Esophagus squamous epithelium (tissue), 5 donors: ENCODE measurements around the gene WBP2NL. TPM values are rescaled to one million over a fixed set of nuclear protein-coding genes. Genes with fewer than 3 reads are reported as not detected.
A peak's percentile ranks its signal among the peaks of the same experiment; 100 is the strongest.

ENCODE experiments used
- DNase-seq: peaks from one replicate; lab custom pipeline; 2025; lab: John Stamatoyannopoulos, UW
- H3K27ac ChIP-seq, 4 donors: fragments of 200-600 bp; sonication (generic); one replicate each; pipeline ENCODE4 v1.5.1; 2016 to 2019; ENCODE audit warnings: mild to moderate bottlenecking in 1 of 4
- H3K27me3 ChIP-seq, 4 donors: fragments of 200-600 bp; sonication (generic); 1 replicate in 3 of 4; 2 replicates in 1 of 4; pipeline versions ENCODE4 v1.5.1 to v1.6.0; 2017 to 2021; ENCODE audit warnings: antibody characterized with exemption in 1 of 4
- H3K36me3 ChIP-seq, 3 donors: fragments of 200-600 bp; sonication (generic); one replicate each; pipeline ENCODE4 v1.5.1; 2016 to 2019
- H3K4me1 ChIP-seq, 3 donors: fragments of 200-600 bp; sonication (generic); one replicate each; pipeline ENCODE4 v1.5.1; 2017 to 2019
- H3K4me3 ChIP-seq, 4 donors: fragments of 200-600 bp; sonication (generic); 1 replicate in 3 of 4; 2 replicates in 1 of 4; pipeline ENCODE4 v1.5.1; 2016 to 2019; ENCODE audit warnings: mild to moderate bottlenecking in 2 of 4, moderate library complexity in 1 of 4
- H3K9me3 ChIP-seq, 3 donors: fragments of 200-600 bp; sonication (generic); one replicate each; pipeline ENCODE4 v1.5.1; 2016 to 2019
- POLR2A ChIP-seq, 4 donors: fragments of 450-650 bp; IDR thresholded peaks; one replicate each; pipeline ENCODE4 v1.6.1; 2017; ENCODE audit warnings: antibody characterized with exemption in 4 of 4, mild to moderate bottlenecking in 4 of 4, moderate library complexity in 3 of 4
- WGBS, 2 donors: methylation state at CpG; one replicate each; pipeline ENCODE4 v1.1.5; 2018; 5-methylcytosine and 5-hydroxymethylcytosine counted together
- intact Hi-C: fragments of 100-400 bp; cut with DNase I; formaldehyde crosslinking; loops from one replicate; pipeline ENCODE4 v1.15.0; 2022
- total RNA-seq, 4 donors: library from RNA; depleted of rRNA; stranded (reverse); fragments of >200 nt; gene quantifications; one replicate each; pipeline ENCODE4 v1.1.0, GENCODE V29; 2016
- TF ChIP-seq, protein P1 (sequence below), 6 experiments: fragments of 450-650 bp in 4 of 6; fragments of 200-600 bp in 2 of 6; sonication (generic) in 2 of 6; IDR thresholded peaks; one replicate each; pipeline ENCODE4 v1.5.1; 2016 to 2019; ENCODE audit warnings: antibody characterized with exemption in 6 of 6, mild to moderate bottlenecking in 4 of 6, moderate library complexity in 4 of 6
- donor health status: DM: yes; HTN: yes; CAD: no.

Gene WBP2NL
- total RNA-seq, 4 donors from 2014 or later: 0.08 to 0.95 TPM; not detected in 2

DNA sequence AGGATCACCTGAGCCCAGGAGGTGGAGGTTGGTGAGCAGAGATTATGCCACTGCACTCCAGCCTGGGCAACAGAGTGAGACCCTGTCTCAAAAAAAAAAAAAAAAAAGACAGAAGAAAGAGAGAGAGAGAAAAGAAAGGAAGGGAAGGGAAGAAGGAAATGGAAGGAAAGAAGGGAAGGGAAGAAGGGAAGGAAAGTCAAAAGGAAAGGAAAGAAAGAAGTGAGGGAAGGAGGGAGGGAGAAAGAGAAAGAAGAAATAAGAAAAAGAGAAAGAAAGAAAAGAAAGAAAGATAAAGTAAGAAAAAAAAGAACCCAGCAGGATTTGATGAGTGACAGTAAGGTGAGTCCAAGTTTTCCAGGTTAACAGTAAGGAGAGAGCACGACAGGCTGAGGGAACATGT is 19.6 kb downstream of the WBP2NL start:
- Histone ChIP-seq H3K36me3 (no peaks in the 10 kb centered on the region), H3K4me1 (peaks cover 0 to 5% (median 0%) of the 10 kb centered on the region in 3 donors), H3K27me3 (peaks cover 0 to 5% (median 0%) of the 10 kb centered on the region in 4 donors), H3K27ac (no peak overlapping the region), H3K9me3 (no peaks in the 10 kb centered on the region), H3K4me3 (no peak overlapping the region)
- intact Hi-C loops: no loop called here
- WGBS, 2 donors: 52 to 68% methylated on average over 1 of the region's 1 CpG
- TF ChIP-seq POLR2A (IDR thresholded peaks at IDR 0.05): no peak
- TF ChIP-seq, protein P1, sequence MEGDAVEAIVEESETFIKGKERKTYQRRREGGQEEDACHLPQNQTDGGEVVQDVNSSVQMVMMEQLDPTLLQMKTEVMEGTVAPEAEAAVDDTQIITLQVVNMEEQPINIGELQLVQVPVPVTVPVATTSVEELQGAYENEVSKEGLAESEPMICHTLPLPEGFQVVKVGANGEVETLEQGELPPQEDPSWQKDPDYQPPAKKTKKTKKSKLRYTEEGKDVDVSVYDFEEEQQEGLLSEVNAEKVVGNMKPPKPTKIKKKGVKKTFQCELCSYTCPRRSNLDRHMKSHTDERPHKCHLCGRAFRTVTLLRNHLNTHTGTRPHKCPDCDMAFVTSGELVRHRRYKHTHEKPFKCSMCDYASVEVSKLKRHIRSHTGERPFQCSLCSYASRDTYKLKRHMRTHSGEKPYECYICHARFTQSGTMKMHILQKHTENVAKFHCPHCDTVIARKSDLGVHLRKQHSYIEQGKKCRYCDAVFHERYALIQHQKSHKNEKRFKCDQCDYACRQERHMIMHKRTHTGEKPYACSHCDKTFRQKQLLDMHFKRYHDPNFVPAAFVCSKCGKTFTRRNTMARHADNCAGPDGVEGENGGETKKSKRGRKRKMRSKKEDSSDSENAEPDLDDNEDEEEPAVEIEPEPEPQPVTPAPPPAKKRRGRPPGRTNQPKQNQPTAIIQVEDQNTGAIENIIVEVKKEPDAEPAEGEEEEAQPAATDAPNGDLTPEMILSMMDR (IDR thresholded peaks at IDR 0.05): no peak
- DNase-seq: no peak

DNA sequence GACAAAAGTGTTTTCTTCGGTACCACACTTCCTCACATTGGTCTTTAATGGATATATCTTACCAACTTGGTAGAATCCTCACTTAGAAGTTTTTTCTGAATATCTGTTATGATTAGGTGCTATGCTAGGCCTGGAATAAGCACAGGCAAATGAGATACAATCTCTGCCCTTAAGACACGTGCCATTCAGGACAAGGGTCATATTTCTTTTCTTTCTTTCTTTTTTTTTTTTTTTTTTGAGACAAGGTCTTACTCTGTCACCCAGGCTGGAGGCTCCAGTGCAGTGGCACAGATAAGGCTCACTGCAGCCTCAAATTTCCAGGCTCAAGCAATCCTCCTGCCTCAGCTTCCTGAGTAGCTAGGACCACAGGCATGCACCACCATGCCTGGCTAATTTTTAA is 23.0 kb downstream of the WBP2NL start:
- H3K36me3 ChIP-seq: no peaks in the 10 kb centered on the region

DNA sequence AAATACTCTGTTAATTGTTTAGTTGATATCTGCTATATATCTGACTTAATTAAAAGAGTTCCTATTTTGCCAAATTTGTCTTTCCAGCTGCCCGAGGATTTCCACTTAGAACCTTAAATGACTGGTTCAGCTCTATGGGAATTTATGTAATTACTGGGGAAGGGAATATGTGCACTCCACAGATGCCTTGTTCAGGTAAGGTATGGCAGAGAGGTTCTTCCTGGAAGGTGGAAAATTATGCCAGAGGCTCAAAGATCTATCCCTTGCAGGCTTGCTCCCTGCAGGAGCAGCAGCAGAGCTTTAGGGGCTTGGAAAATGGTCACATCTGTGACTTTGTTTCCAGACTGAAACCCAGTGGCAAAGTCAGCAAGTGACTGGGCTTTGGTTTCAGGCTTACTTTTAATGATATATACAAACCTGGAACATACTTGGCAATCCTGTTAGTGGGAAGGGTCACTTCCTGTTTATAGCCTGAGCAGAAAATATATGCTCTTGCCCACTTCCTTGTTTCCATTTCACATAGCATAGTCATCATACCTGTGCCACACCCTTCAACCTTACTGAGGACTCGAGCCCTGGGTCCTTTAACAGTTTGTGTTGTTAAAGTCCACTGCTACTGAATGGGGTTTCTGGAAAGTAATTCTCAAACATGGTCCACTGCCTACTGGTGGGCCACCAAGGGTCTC is 23.7 kb downstream of the WBP2NL start:
- H3K4me1 ChIP-seq: peaks cover 0 to 5% (median 0%) of the 10 kb centered on the region in 3 donors
- 45 to 67% methylated on average over 2 of the region's 2 CpGs for WGBS, 2 donors
- DNase-seq: no peak
- no peak for TF ChIP-seq POLR2A (IDR thresholded peaks at IDR 0.05)
- TF ChIP-seq, protein P1 (IDR thresholded peaks at IDR 0.05): no peak
- H3K4me3 ChIP-seq: no peak overlapping the region
- no peaks in the 10 kb centered on the region for H3K36me3 ChIP-seq
- H3K27ac ChIP-seq: peak overlapping the region in 3 of 4 donors; percentile 37 to 60 (median 53)
- intact Hi-C loops: no loop called here
- no peaks in the 10 kb centered on the region for H3K9me3 ChIP-seq
- no peaks in the 10 kb centered on the region for H3K27me3 ChIP-seq

More for the DNA sequence above, 23.0 kb downstream of the WBP2NL start:
- intact Hi-C loops: no loop called here
- H3K27ac ChIP-seq: peak overlapping the region in 1 of 4 donors; percentile 37
- no peak overlapping the region for H3K4me3 ChIP-seq
- H3K9me3 ChIP-seq: no peaks in the 10 kb centered on the region
- WGBS, 2 donors: 91 to 94% methylated on average over 2 of the region's 2 CpGs
- no peak for DNase-seq
- peaks cover 0 to 5% (median 0%) of the 10 kb centered on the region in 4 donors for H3K27me3 ChIP-seq
- H3K4me1 ChIP-seq: peaks cover 0 to 5% (median 0%) of the 10 kb centered on the region in 3 donors
- no peak for TF ChIP-seq POLR2A (IDR thresholded peaks at IDR 0.05)
- TF ChIP-seq, protein P1 (IDR thresholded peaks at IDR 0.05): no peak

DNA sequence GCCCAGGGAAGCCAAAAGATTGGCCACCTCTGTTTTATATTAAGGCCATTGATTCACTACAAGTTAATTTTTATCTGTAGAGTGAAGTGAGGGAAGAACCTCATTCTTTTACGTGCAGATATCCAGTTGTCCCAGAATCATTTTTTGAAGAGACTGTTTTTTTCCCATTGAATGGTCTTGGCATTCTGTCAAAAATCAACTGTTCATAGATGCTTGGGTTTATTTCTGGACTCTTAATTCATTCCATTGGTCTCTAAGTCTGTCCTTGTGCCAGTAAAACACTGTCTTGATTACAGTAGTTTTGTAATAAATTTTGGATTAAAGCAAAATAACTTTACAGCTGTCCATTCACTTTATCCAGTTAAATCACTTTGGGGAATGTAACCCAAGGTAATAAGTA is 26.8 kb downstream of the WBP2NL start:
- 32 to 66% methylated on average over 1 of the region's 1 CpG for WGBS, 2 donors
- Histone ChIP-seq H3K36me3 (no peaks in the 10 kb centered on the region), H3K27ac (no peak overlapping the region), H3K4me1 (peaks cover 0 to 5% (median 0%) of the 10 kb centered on the region in 3 donors), H3K9me3 (no peaks in the 10 kb centered on the region), H3K27me3 (no peaks in the 10 kb centered on the region), H3K4me3 (no peak overlapping the region)
- intact Hi-C loops: no loop called here
- DNase-seq: no peak
- TF ChIP-seq, protein P1 (IDR thresholded peaks at IDR 0.05): no peak
- no peak for TF ChIP-seq POLR2A (IDR thresholded peaks at IDR 0.05)

DNA sequence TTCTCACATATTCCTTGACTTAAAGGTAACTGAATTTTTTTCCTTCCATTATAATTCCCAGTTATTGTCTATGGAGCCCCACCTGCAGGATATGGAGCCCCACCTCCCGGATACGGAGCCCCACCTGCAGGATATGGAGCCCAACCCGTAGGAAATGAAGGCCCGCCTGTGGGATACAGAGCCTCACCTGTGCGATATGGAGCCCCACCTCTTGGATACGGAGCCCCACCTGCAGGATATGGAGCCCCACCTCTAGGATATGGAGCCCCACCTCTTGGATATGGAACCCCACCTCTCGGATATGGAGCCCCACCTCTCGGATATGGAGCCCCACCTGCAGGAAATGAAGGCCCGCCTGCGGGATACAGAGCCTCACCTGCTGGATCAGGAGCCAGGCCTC is 28.1 kb downstream of the WBP2NL start:
- WGBS, 2 donors: 90 to 96% methylated on average over 5 to 7 of the region's 10 CpGs
- H3K36me3 ChIP-seq: no peaks in the 10 kb centered on the region
- H3K4me3 ChIP-seq: no peak overlapping the region
- DNase-seq: no peak
- TF ChIP-seq, protein P1 (IDR thresholded peaks at IDR 0.05): no peak
- TF ChIP-seq POLR2A (IDR thresholded peaks at IDR 0.05): no peak
- intact Hi-C loops: no loop called here
- no peaks in the 10 kb centered on the region for H3K27me3 ChIP-seq
- H3K4me1 ChIP-seq: peaks cover 0 to 5% (median 0%) of the 10 kb centered on the region in 3 donors
- H3K9me3 ChIP-seq: no peaks in the 10 kb centered on the region
- no peak overlapping the region for H3K27ac ChIP-seq
